NCI-H1105 treated with DMSO at 0.1 percent for 48 hours (cell line): ENCODE measurements around the gene BTAF1.
A peak's percentile ranks its signal among the peaks of the same experiment; 100 is the strongest.
"Not testable (repeated sequence)": the region's sequence is repeated elsewhere in the genome, so short reads cannot be mapped to it uniquely, and the experiment has no call there.

Experiments
- DNase-seq: peaks from one replicate; lab custom pipeline; 2025; lab: John Stamatoyannopoulos, UW

The BTAF1 gene

DNA sequence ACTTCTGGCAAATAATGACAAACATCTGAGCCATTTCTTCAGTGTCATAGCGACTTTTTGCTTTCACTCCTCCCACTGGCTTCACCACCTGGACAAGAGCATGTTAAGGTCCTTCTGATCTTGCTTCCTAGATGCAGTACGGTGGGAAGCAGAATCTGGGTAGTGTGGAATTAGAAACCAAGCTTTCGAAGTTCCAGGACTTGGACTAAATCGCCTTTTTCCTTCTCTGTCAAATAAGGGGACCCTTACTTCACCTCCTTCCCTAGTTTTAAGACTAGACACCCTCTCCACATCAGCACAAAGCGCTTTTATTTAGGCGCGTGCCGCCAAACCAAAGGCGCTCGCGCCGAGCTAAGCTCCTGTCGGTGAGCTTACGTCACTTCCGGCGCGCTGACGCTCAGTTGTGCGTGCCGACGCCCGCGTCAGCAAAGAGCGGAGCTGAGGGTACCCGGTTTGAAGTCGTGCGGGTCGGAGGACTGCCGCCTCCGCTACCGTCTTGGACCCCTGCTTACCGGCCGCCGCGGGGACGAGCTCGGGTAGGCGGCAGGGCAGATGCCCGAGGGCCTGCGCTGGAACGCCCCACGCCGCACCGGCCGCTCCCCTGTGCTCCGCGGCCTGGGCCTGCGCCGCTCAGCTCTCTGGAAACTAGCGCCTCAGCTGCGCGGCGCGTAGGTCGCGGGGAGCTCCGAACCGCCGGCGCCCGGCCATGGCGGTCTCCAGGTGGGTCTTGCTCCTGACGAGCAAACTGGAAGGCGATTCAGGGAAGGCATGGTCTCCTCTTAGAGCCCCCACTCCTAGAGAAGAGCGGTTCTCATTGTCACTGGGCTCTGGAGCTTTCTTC, at the start of gene BTAF1:
TSS of gene BTAF1 (plus strand) at position 400 of the 841 bp plus-strand sequence. CDS start at position 707, 307 bp downstream.
- DNase-seq, result peak; percentile 80

DNA sequence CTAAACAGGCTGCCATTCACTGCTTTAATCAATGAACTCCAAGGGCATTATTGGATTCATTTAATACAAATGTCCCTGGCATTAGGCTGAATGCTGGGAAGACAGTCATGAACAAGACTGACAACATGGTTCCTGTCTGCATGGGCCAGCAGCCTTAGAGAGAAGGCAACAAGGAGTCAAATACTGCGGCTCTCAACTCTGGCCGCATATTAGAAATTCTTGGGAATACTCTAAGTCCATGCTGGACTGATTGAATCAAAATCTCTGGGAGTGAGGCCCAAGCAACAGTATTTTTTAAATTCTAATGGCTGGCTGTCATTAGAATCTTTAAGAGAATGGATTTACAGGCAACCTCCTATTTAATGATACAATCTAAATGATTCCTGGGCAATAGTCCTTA, 48.4 kb upstream of the BTAF1 start:
- DNase-seq, result no peak

DNA sequence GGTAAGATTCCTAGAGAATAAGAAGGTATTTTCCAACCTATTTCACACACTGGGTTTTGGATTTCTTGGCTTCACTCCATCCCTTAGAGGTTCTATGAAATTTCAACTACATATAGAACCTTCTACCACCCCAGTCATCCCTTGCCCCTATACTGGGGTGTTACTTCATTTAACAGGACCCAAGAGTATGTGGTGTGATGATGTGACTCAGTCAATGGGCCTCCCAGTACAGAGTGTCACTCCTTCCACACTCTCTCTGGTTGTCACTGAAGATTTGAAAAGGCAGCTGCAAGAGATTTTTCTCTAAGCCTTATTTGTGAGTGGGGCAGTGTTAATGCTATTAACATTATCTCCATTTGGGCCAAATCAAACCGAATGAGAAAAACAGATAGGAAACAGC, 47.8 kb upstream of the BTAF1 start:
- no peak for DNase-seq

DNA sequence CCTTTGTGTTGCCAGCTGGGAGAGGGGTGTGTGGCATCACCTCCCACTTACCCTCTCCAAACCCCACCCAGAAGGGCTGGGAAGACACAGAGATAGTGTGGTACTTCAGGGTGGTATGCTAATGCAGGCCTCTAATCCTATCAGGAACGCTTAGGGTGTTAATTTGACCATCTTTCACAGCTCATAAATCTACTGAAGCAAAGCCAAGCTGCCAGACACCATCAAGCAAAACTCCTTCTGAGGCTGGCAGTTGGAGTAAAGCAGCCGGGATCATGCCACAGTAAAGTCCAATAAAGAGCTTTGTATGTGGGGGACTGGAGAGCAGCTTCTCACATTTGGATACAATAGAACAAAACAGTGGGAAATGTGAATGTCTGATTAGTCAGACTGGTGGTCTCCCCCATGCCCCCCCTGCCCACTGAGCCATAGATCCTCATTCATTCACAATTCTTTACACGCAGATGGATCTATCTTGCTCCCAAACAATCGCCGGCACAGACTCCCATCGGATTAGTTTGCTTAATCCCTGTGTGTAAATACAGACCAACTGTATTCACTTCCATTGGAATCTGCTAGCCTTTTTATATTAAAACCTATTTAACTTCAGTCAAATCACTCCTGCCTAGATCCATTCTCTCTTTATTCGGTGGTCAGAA, 43.9 kb upstream of the BTAF1 start:
- DNase-seq, result no peak

DNA sequence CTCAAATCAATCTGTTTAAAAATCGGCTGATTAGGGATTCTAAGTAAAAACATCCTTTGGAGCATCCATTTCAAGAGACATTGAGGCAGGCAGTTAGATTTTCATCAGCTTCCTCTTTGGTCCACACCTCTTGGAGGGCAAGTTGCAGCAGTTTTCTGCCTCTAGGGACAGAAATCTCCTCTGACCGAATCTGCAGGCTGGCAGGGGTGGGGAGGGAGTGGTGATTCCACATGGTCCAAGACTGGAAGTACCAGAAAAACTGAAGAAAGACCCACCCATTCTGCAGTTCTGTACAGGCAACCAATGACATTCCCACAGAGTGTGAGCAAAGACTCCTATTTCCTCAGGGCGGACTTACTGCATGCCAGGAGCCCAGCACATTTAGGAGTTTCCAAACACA, 43.3 kb upstream of the BTAF1 start:
- DNase-seq, result no peak

DNA sequence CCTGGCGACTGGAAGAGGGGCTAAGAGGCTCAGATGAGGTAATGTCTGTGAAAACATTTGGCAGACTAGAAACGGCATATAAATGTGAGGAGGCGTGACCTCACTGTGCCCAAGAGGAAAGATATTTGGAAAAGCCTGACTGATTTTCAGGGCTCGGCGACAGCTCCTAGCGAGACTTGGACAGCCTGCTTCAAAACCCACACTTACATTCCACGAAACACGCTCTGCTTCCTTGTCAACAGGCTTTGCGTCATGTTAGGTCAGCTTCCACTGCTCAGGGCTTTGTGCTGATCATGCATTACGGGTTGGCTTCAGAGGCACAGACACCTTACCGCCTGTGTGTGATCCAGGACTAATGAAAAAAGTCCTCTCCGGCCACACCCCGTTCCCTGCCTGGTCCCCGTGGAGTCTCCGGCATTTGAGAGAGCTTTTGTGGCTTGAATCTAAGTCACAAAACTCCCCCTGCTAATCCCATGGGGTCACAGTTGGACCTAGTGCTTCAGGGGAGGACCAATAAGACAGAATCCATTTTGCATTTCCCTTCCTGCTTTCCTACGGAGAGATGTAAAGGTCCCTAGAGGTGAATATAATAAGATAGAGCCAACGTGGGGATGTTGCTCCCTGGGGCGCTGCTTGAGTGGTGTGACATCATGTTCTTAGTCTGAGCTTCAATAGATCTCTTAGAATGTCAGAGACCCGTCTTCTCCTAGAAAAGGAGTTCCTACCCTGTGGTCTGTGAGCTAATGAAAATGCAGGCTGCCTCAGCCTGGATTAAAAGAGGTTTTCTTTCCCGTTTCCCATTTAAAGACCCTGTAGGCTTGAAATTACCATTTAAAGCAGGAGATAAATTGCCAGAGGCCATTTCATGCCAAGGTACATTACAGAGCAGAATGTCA, 39.8 kb upstream of the BTAF1 start:
- DNase-seq, result no peak

DNA sequence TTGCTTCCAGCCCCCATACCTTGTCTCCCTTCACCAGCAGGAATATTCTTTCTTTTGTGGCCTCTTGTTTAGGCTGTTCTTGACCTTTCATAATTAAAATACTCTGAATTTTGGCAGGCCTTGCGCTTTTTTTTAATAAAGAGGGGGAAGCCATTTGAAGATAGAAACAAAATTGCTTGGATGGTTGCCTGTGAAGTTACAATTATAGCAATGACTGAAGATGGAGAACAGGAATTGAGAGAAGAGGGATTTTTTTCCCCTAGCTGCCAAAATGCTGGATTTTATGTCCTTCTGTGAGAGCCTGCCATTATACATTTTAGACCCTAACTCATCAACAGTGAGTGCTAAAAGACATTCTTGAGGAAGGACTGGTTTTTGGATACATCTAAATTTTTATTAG, 39.0 kb upstream of the BTAF1 start:
- peak; percentile 11 for DNase-seq

DNA sequence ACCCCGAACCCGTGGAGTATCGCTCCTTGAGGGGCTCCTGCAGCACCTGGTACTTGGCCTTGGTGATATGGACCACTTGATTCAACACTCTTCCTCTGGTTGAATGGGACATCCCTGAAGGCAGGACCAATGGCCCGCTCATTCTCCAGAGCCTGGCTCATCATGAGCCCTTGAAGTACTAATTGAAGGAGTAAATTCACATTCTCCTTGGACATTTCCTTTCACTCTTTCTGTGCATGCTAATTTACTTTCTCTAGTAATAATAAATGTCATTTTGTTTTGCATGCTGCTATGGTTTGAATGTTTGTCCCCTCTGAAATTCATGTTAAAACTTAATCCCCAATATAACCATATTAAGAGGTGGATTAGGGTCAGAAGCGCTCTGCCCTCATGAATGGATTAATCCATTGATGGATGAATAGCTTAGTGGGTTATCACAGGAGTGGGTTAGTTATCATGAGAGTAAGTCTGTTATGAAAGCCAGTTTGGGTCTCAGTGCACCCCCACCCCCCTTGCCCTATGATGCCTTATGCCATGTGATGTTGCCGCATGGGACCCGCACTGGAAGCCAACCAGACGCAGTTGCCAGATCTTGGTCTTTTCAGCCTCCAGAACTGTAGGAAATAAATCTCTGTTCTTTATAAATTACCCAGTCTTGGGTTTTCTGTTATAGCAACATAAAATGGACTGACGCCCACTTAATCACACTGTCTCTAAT, 38.0 kb upstream of the BTAF1 start:
- no peak for DNase-seq

DNA sequence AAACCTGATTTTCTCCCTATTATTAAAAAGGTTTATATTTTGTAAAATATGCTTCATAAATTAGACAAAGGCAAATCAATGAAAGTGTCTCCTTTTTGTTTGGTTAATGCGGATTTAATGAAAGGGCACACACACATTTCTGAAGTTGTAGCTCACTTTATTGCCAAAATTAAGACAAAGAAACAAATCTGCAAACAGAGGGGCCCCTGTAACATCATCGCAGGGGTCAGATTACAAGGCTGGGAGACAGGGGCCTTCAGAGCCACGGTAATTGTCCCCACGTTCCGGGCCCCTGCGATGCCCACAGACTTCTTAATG, 36.7 kb upstream of the BTAF1 start:
- DNase-seq, result no peak

DNA sequence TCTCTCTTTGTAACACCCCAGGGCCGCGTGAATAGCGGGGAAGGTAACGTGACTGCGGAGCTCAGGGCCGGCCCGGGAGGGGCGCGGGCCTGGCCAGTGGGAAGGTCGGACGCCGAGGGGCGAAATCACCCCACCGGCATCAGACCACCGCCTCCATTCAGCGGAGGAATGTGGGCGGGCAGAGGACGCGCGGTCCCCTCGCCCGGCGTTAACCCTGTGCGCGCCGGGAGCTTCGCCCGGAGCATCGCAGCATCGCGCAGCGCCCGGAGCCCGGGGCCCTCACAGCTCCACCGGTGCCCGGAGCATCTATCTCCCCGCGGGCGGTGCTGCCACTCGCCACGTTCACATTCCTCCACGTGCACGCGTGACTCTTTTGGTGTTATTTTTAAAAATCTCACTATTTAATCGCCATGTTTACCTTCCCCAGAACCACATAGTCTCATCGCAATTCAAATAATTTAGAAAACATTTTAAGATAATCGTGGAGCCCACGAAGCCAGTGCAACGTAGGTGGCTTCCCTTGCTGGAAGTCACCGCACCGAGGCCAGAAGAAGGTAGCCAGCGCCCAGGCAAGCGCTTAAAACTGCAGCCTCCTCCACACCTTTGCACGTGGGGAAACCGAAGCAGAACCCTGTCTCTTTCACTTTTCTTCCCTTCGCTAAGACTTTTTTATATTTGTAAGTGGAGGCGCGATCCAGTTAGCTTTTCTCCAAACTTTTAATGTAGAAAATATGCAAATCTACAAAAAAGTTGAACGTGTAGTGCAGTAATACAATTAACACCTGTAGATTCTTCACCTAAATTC, 36.1 kb upstream of the BTAF1 start:
- DNase-seq, result peak; percentile 20

DNA sequence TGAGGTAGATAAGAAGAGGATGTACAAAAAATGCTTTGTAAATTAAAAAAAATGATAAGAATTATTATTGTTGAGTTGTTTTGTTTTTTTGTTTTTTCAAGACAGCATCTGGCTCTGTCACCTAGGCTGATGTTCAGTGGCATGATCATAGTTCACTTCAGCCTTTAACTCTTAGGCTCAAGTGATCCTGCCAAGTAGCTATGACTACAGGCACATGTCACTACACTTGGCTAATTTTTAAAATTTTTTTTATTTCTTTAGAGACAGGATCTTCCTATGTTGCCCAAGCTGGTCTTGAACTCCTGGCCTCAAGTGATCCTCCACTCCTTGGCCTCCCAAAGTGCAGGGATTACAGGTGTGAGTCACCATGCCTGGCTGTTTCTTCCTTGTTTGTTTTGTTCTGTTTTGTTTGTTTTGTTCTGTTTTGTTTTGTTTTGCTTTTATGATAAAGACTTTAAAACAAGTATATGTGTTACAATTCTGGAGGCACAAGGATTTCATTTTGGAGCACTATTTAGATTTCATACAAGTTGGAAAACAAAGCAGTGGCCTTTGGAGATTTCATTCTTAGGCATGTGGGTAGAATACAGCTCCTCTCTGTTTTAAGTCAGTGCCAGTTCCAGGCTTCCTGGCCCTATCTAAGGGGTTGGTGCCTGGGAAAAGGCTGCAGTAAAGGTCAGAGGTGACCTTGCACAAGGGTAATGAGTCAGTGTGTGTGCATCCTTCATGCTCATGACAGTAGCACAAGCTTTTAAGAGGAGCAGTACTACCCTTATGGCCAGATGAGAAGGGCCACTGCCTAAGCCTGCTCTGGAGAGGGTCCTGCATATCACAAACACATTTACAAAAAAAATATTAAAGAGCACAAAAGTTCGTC, 32.2 kb upstream of the BTAF1 start:
- no peak for DNase-seq

DNA sequence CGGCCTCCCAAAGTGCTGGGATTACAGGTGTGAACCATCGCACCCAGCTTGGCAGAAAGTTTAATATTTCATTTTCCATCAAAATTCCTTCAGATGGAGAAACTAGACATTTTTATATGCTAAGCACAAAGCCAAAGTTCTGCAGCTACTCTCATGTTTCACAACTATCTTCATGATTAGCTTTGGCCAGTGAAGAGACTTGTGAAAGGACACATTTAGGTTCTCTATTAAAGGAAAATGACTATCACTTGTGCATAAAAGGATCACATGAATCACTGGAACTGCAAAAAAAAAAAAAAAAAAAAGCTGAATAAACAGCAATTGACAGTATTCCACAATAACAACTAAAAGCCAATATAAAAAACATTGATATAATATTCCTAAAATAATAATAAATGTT, 30.5 kb upstream of the BTAF1 start:
- DNase-seq, result no peak

DNA sequence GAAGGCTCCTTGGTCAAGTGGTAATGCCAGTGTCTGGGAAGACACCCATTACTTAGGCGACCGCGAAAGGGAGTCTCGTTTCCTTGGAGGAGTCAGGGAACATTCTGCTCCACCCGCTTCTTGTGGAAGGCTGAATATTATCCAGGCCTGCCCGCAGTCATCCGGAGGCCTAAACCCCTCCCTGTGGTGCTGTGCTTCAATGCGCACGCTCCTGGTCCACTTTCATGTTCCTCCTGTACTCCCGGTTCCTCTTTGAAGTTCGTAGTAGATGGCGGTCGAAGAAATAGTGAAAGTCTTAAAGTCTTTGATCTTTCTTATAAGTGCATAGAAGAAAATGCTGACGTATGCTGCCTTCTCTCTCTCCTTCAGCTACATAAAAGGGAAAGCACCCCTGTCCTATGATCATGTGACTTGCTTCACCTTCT, 29.3 kb upstream of the BTAF1 start:
- DNase-seq, result not testable (repeated sequence)

DNA sequence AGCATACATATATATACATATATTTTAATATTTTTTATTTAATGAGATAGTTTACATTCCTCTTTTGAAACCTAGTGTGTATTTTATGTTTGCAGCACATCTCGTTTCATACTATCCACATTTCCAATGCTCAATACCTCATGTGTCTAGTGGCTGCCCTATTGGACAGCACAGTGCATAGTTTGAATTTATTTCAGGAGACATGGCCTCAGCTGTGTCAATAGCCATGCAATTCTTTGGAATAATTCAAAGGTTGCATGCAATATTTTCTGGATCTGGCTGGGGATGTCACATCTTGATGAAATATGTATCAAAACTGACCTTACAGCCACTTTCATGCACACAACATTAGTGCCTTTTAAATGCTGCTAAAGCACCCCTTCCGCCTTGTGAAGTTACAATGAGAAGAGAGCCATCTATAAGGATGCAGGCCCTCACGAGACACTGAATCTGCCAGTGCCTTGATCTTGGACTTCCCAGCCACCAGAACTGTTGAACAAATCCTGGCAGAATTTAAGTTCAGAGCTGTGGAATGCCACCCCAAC, 27.3 kb upstream of the BTAF1 start:
- DNase-seq, result no peak

DNA sequence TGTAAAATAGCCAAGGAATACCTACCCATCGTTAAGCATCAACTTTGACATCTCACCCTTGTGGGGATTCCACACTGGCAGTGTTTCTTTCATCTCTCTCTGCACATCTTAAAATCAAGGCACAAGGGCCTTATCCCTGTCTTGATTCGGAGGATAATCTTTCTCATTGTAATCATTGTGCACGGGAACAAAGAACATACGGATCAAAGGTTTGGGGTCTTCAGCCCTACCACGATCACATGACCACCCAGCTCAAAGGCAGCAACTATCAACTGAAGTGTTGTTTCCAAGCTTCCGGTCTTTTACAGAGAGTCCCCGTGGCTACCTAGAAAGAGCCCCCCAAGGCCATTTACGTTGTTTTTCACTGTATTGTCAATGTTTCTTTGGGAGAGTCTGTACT, 26.1 kb upstream of the BTAF1 start:
- no peak for DNase-seq

DNA sequence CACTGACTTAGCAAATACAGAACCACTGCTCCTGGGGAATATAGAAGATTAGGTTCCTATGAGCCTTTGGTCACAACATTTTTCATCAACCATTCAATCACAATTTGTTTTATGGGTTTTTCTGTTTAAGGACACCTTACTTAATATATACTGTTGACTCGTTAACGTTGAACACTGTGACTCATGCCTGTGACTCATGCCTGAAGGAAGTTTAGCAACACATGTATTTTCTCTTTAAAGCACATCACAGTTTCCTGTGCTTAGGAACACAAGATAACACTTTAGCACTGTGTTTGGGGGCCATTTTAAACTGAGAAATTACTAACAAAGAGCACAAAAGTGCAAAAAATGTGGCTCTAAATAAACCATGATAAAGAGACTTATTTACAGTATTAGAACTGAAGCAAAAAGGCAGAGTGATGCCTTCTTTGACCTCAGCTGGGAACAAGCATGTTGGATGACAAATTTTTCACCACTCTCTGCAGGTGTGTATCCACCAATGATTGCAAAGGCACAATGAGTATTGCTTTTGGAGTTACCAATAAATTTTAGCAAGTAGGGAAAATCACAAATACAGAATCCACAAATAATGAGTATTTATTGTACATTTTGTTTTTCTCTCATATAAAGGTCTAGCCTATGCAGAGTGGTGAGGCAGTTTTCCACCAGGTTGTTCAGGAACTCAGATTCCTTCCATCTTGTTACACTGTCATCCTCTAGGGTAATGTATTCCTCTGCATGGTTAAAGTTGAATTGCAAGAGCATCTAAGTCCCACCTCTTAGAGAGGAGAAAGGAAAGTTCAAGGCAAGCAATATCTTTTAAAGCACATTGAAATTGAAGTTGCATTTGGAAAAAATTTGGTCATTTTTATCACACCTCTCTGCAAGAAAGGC, 21.5 kb upstream of the BTAF1 start:
- no peak for DNase-seq

DNA sequence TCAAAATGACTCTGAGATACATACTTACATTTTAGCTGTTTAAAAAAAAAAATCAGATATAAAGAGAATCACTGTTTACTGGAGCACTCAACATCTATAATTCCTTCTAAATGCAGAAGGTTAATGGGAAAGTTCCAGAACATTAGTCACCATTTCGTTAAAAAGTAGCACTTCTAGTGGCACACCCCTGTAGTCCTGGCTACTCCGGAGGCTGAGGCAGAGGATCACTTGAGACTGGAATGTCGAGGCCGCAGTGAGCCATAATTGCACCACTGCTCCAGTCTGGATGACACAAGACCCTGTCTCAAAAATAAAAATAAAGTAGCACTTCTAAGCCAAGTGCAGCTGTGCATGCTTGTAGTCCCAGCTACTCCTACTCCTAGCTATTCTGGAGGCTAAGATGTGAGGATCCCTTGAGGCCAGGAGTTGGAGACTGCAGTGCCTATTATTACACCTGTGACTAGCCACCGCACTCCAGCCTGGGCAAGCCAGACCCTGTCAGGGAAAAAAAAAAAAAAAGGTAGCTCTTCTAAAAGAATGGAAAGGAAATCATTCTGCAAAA, 16.5 kb upstream of the BTAF1 start:
- DNase-seq, result no peak

DNA sequence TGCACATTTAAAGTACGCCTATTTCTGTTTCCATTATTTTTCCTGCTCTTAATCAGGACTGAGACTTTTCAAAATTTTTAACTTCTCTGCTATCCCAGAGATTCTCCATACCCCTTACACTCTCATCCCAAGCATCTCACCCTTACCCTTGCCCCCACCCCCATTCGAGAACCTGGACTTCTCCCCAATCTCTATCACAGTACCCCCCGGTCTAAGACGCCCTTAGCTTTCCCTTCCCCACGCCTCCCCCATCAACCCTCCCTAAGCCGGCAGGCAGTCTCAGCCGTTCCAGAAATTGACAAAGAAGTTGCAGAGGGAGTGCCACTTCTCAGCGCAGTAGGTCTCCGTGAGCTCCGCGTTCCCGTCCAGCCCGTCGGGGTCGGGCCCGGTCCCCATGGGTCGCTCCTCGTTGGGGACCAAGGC, 15.6 kb upstream of the BTAF1 start:
- DNase-seq, result no peak
